Trophoblast cell (in vitro differentiated cells and primary cell): ENCODE data around the gene PDGFA.

Experiments
- DNase-seq, 2 donors: peaks; one replicate each; pipeline ENCODE4 v3.0.0-alpha.2; 2016
- H2AFZ ChIP-seq: 2 replicates; pipeline ENCODE4 v1.6.1; 2013; ENCODE audit warnings: low read length, moderate library complexity, mild to moderate bottlenecking; ENCODE audit not compliant: insufficient read depth, poor library complexity
- H2AK5ac ChIP-seq: 2 replicates; pipeline ENCODE4 v1.6.1; 2013; ENCODE audit warnings: mild to moderate bottlenecking, low read length
- H2BK120ac ChIP-seq: 2 replicates; pipeline ENCODE4 v1.6.1; 2013; ENCODE audit warnings: low read length, mild to moderate bottlenecking, moderate library complexity; ENCODE audit not compliant: insufficient read depth, poor library complexity
- H2BK12ac ChIP-seq: 2 replicates; pipeline ENCODE4 v1.6.1; 2013; ENCODE audit warnings: mild to moderate bottlenecking, low read length, moderate library complexity
- H2BK5ac ChIP-seq: 2 replicates; pipeline ENCODE4 v1.6.1; 2013; ENCODE audit warnings: low read length, low read depth, moderate library complexity, mild to moderate bottlenecking; ENCODE audit not compliant: poor library complexity
- H3K14ac ChIP-seq: 2 replicates; pipeline ENCODE4 v1.6.1; 2013; ENCODE audit warnings: mild to moderate bottlenecking, low read length
- H3K18ac ChIP-seq: 2 replicates; pipeline ENCODE4 v1.6.1; 2013; ENCODE audit warnings: mild to moderate bottlenecking, low read length
- H3K23ac ChIP-seq: 2 replicates; pipeline ENCODE4 v1.6.1; 2013; ENCODE audit warnings: low read length
- H3K27ac ChIP-seq: 2 replicates; pipeline ENCODE4 v1.5.1; 2013; ENCODE audit warnings: low read depth, mild to moderate bottlenecking, inconsistent platforms, low read length, moderate library complexity
- H3K27me3 ChIP-seq: 2 replicates; pipeline ENCODE4 v1.6.1; 2013; ENCODE audit warnings: inconsistent platforms, mild to moderate bottlenecking, low read length, moderate library complexity; ENCODE audit not compliant: insufficient read depth
- H3K36me3 ChIP-seq, 2 experiments: 1 replicate in 1 of 2; 2 replicates in 1 of 2; pipeline ENCODE4 v1.6.1; 2013; ENCODE audit warnings: low read length in 2 of 2, mild to moderate bottlenecking in 2 of 2, moderate library complexity in 1 of 2; ENCODE audit not compliant: insufficient read depth in 2 of 2, control insufficient read depth in 1 of 2
- H3K4ac ChIP-seq: 2 replicates; pipeline ENCODE4 v1.6.1; 2013; ENCODE audit warnings: low read depth, mild to moderate bottlenecking, low read length, moderate library complexity
- H3K4me1 ChIP-seq, 2 experiments: 1 replicate in 1 of 2; 2 replicates in 1 of 2; pipeline ENCODE4 v1.6.1; 2013; ENCODE audit warnings: low read length in 2 of 2, mild to moderate bottlenecking in 2 of 2, moderate library complexity in 1 of 2; ENCODE audit not compliant: insufficient read depth in 2 of 2, control insufficient read depth in 1 of 2
- H3K4me2 ChIP-seq: 2 replicates; pipeline ENCODE4 v1.6.1; 2013; ENCODE audit warnings: inconsistent platforms, mild to moderate bottlenecking, low read length, moderate library complexity
- H3K4me3 ChIP-seq: 2 replicates; pipeline ENCODE4 v1.5.1; 2013; ENCODE audit warnings: mild to moderate bottlenecking, low read depth, low read length, inconsistent platforms
- H3K79me1 ChIP-seq: one replicate; pipeline ENCODE4 v1.6.1; 2013; ENCODE audit warnings: low read length
- H3K79me2 ChIP-seq: 2 replicates; pipeline ENCODE4 v1.6.1; 2013; ENCODE audit warnings: low read length, mild to moderate bottlenecking; ENCODE audit not compliant: control insufficient read depth, insufficient read depth, poor library complexity
- H3K9ac ChIP-seq: 2 replicates; pipeline ENCODE4 v1.6.1; 2013; ENCODE audit warnings: mild to moderate bottlenecking, low read length
- H3K9me3 ChIP-seq: 2 replicates; pipeline ENCODE4 v1.6.1; 2013; ENCODE audit warnings: low read depth, mild to moderate bottlenecking, control low read depth, inconsistent platforms, low read length; ENCODE audit not compliant: insufficient read depth
- H4K12ac ChIP-seq: 2 replicates; pipeline ENCODE4 v1.6.1; 2013; ENCODE audit warnings: low read depth, mild to moderate bottlenecking, low read length, moderate library complexity
- H4K8ac ChIP-seq: 2 replicates; pipeline ENCODE4 v1.6.1; 2013; ENCODE audit warnings: low read depth, mild to moderate bottlenecking, low read length, moderate library complexity
- H4K91ac ChIP-seq: one replicate; pipeline ENCODE4 v1.6.1; 2013; ENCODE audit warnings: low read depth, mild to moderate bottlenecking, low read length, moderate library complexity
- WGBS: extraction: QIAGEN DNeasy Blood & Tissue Kit; methylation state at CpG from one replicate; pipeline ENCODE4 v1.1.7; 2013; ENCODE audit warnings: missing lambda C conversion rate; ENCODE audit not compliant: insufficient read length, insufficient coverage; ENCODE audit errors: extremely low coverage; 5-methylcytosine and 5-hydroxymethylcytosine counted together

The PDGFA gene

DNA sequence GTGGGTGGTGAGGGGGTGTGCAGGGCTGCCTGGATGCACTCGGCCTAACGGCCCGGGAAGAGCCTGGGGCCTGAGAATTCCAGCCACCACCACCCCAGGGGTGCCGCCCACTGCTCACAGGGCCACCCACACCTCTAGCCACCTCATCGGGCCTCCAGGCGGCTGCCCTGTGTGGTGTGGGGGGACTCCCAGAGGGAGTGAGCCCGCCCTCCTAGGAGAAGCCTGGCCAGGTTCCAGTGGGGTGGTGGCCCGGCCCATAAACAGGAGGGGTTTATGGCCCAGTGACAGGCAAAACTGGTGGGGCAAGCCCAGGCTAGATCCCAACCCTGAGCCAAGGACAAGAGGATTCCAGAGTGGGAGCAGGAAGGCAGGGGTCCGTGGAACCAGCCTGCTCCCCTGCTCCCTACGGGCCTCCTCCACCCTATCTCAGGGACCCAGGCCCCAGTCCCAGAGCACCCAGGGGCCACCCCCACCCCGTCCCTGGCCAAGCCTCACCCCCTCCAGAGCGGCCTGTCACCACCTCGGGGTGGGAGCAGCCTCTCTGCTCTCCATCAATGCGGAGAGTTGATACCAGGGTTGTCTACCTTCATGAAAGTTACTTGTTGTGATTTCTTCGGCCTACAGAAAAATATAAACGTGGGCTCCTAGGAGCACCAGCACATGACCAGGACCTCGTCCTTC lies 20.2 kb upstream of the PDGFA start:
- Histone ChIP-seq H3K4me2 (peak overlapping the region; percentile 4), H3K18ac (peak overlapping the region; percentile 81), H2BK5ac (peak overlapping the region; percentile 67), H3K4ac (peak overlapping the region; percentile 58), H4K12ac (peak overlapping the region; percentile 63), H3K9ac (no peak overlapping the region), H2BK12ac (peak overlapping the region; percentile 97), H4K8ac (peak overlapping the region; percentile 76), H3K27ac (peak overlapping the region; percentile 83), H3K4me3 (no peak overlapping the region), H2AFZ (peak overlapping the region; percentile 50), H2AK5ac (peak overlapping the region; percentile 8), H2BK120ac (peak overlapping the region; percentile 69), H3K27me3 (no peaks in the 10 kb centered on the region), H3K79me1 (peaks cover 52% of the 10 kb centered on the region), H3K9me3 (peaks cover 5% of the 10 kb centered on the region), H3K4me1 (peaks cover 44 to 51% of the 10 kb centered on the region in 2 experiments), H3K14ac (peak overlapping the region; percentile 86), H3K79me2 (peaks cover 8% of the 10 kb centered on the region), H3K36me3 (no peaks in the 10 kb centered on the region), H3K23ac (no peak overlapping the region), H4K91ac (peak overlapping the region; percentile 99)
- peak; percentile 19 to 23 for DNase-seq
- WGBS: no CpG with 5 or more reads among the region's 17 CpGs

DNA sequence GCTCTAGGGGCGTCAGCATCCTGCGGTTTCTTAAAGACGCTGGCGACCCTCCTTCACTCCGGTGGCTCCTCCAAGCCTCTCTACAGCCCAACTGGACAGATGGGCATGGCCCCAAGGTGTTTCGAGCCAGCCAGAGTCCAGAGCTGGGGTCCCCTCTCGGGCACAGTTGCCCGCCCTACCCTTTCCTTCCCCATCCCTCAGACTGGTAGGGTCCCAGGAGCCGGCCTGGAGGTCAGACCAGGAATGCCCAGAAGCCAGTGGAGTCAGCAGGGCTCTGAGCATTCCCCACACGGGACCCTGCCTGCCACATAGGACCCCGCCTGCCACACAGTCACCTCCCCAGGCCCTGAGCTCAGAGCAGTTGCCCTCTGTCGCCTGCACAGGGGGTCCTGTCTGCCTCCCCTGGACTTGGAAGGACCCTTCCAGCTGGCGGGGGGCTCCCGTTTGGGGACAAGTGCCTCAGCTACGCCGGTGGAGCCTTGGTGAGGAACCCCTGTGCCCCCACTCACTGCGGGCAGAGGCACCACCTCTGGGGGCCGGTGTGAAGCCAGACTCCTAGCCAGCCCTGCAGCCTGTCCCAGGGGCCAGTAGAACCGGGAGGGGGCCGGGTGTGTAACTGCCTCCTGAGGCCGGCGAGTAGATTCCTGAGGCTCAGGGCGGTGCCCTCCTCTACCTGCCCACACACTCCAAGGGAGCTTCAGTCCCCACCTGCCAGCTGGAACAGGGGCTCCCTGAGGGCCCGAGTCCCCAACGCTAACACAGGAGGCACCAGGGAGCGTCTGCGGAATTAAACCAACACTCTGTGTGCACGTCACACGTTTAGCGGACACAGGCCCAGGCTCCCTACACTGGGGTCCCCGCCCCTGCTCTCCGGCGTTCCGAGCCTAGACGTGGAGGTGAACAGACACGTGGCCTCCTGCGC lies 19.4 kb upstream of the PDGFA start:
- peak overlapping the region; percentile 69 for H4K8ac ChIP-seq
- peak overlapping the region; percentile 90 for H2BK12ac ChIP-seq
- H3K4ac ChIP-seq: peak overlapping the region; percentile 82
- no peak overlapping the region for H3K4me3 ChIP-seq
- H2BK5ac ChIP-seq: peak overlapping the region; percentile 99
- H3K9ac ChIP-seq: peak overlapping the region; percentile 14
- H3K18ac ChIP-seq: peak overlapping the region; percentile 88
- H3K27me3 ChIP-seq: no peaks in the 10 kb centered on the region
- no peak for DNase-seq
- H3K79me2 ChIP-seq: peaks cover 8% of the 10 kb centered on the region
- H3K4me2 ChIP-seq: peak overlapping the region; percentile 44
- no peaks in the 10 kb centered on the region for H3K36me3 ChIP-seq
- peaks cover 52% of the 10 kb centered on the region for H3K79me1 ChIP-seq
- H2BK120ac ChIP-seq: peak overlapping the region; percentile 97
- H3K23ac ChIP-seq: no peak overlapping the region
- H3K27ac ChIP-seq: peak overlapping the region; percentile 93
- no CpG with 5 or more reads among the region's 37 CpGs for WGBS
- H3K14ac ChIP-seq: peak overlapping the region; percentile 89
- H4K12ac ChIP-seq: peak overlapping the region; percentile 79
- peaks cover 5% of the 10 kb centered on the region for H3K9me3 ChIP-seq
- H2AFZ ChIP-seq: peak overlapping the region; percentile 53
- H2AK5ac ChIP-seq: peak overlapping the region; percentile 78
- H4K91ac ChIP-seq: peak overlapping the region; percentile 98
- H3K4me1 ChIP-seq: peaks cover 44 to 51% of the 10 kb centered on the region in 2 experiments

DNA sequence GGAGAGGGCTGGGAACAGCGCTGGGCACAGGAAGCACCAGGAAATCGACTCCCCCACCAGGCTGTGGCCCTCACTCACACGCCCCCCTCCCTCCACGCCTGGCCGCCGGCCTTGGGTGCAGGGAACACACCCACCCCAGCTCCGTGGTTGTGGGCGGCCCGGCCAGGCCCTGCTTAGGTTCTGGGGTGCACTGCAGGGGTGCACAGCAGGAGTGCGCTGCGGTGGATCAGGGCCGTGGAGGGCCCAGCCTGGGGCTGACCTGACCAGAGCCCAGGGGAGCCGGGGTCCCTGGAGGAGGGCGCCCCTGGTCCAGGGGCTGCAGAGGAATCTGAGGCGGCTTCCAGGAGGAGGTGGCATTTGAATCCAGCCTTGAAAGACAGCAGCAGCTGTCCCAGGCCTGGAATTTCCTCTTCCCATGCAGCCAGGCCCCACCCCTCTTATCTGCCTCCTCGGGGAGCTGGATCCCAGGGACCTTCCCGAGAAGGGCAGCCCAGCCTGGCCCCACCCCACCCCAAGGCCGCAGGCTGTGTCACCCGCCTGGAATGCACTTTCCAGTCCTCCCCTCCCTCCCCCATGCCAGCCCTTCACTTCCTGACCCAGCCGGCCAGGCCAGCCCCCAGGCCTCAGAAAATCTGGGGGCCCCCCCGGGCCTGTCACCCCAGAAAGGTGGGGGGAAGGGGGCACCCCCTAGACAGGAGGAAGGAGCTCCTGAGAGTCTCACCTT lies 18.4 kb upstream of the PDGFA start:
- no CpG with 5 or more reads among the region's 21 CpGs for WGBS
- Histone ChIP-seq H2BK12ac (peak overlapping the region; percentile 90), H3K9me3 (peaks cover 5% of the 10 kb centered on the region), H3K4me3 (no peak overlapping the region), H3K4ac (peak overlapping the region; percentile 82), H3K4me2 (peak overlapping the region; percentile 44), H2AFZ (peak overlapping the region; percentile 53), H3K79me1 (peaks cover 47% of the 10 kb centered on the region), H4K12ac (peak overlapping the region; percentile 79), H4K8ac (peak overlapping the region; percentile 69), H3K9ac (peak overlapping the region; percentile 38), H2BK5ac (peak overlapping the region; percentile 99), H4K91ac (peak overlapping the region; percentile 98), H3K18ac (peak overlapping the region; percentile 88), H3K4me1 (peaks cover 47 to 51% of the 10 kb centered on the region in 2 experiments), H3K27ac (peak overlapping the region; percentile 93), H2AK5ac (peak overlapping the region; percentile 78), H2BK120ac (peak overlapping the region; percentile 97), H3K27me3 (no peaks in the 10 kb centered on the region), H3K23ac (no peak overlapping the region), H3K14ac (peak overlapping the region; percentile 89), H3K79me2 (peaks cover 8% of the 10 kb centered on the region), H3K36me3 (no peaks in the 10 kb centered on the region)
- peak; percentile 70 to 74 for DNase-seq

- Histone ChIP-seq H3K79me1 (peaks cover 36% of the 10 kb centered on the region), H2BK5ac (no peak overlapping the region), H3K79me2 (peaks cover 8% of the 10 kb centered on the region), H3K36me3 (no peaks in the 10 kb centered on the region), H4K91ac (peak overlapping the region; percentile 72), H2BK12ac (peak overlapping the region; percentile 70), H3K9me3 (peaks cover 1% of the 10 kb centered on the region), H2BK120ac (peak overlapping the region; percentile 45), H3K9ac (no peak overlapping the region), H3K4me1 (peaks cover 40 to 45% of the 10 kb centered on the region in 2 experiments), H3K14ac (peak overlapping the region; percentile 9), H2AK5ac (peak overlapping the region; percentile 9), H3K18ac (no peak overlapping the region), H2AFZ (no peak overlapping the region), H3K4ac (no peak overlapping the region), H3K4me3 (no peak overlapping the region), H3K27ac (no peak overlapping the region), H3K4me2 (no peak overlapping the region), H4K8ac (no peak overlapping the region), H4K12ac (no peak overlapping the region), H3K23ac (no peak overlapping the region), H3K27me3 (no peaks in the 10 kb centered on the region)
- no CpG with 5 or more reads among the region's 12 CpGs for WGBS
- DNase-seq: no peak
These were observed 16.6 kb upstream of the PDGFA start for GRCh38 chr7:536231-536630.
